A172 (cell line): ENCODE results near the gene LGR6. TPM values are rescaled to one million over a fixed set of nuclear protein-coding genes. Genes with fewer than 3 reads are reported as not detected.
"Not testable (repeated sequence)": the region's sequence is repeated elsewhere in the genome, so short reads cannot be mapped to it uniquely, and the experiment has no call there.

ENCODE experiments used
- DNase-seq: peaks from one replicate; pipeline ENCODE4 v3.0.0-alpha.2; 2015; ENCODE audit warnings: low spot score
- total RNA-seq: library from RNA; depleted of rRNA; stranded (reverse); fragments of >200 nt; shearing (Covaris generic); gene quantifications from 2 replicates; pipeline ENCODE4 v1.2.3, GENCODE V29; 2014; rRNA removed

LGR6 gene
- total RNA-seq, 1 experiment from 2014 or later = not detected

- DNase-seq = no peak
Measured at GRCh38 chr1:202329891-202330290, 136.3 kb downstream of the LGR6 start.

- no peak for DNase-seq
Measured at GRCh38 chr1:202333861-202334260, 140.3 kb downstream of the LGR6 start.

- peak; percentile 49 for DNase-seq
Measured at GRCh38 chr1:202343652-202344349, 150.2 kb downstream of the LGR6 start.

GRCh38 chr1:202348005-202348508 lies 154.5 kb downstream of the LGR6 start:
- no peak for DNase-seq

- peak; percentile 99 for DNase-seq
Measured at GRCh38 chr1:202348509-202349205, 155.1 kb downstream of the LGR6 start, which contains the start of gene PPP1R12B. Gene PPP1R12B, plus strand, starts transcription at chr1:202348699. Its CDS starts 153 bp downstream, at chr1:202348852.

GRCh38 chr1:202349206-202349928 lies 155.8 kb downstream of the LGR6 start:
- peak; percentile 31 for DNase-seq

GRCh38 chr1:202351725-202352124 lies 158.1 kb downstream of the LGR6 start:
- no peak for DNase-seq

GRCh38 chr1:202352583-202353197 lies 159.1 kb downstream of the LGR6 start:
- DNase-seq = not testable (repeated sequence)

GRCh38 chr1:202355944-202356553 lies 162.4 kb downstream of the LGR6 start:
- no peak for DNase-seq

- no peak for DNase-seq
Measured at GRCh38 chr1:202357506-202357905, 163.9 kb downstream of the LGR6 start.

GRCh38 chr1:202361224-202361623 lies 167.6 kb downstream of the LGR6 start:
- DNase-seq = no peak

- no peak for DNase-seq
Measured at GRCh38 chr1:202361701-202362100, 168.1 kb downstream of the LGR6 start.

GRCh38 chr1:202362212-202362611 lies 168.6 kb downstream of the LGR6 start:
- no peak for DNase-seq

GRCh38 chr1:202365092-202365815 lies 171.7 kb downstream of the LGR6 start:
- no peak for DNase-seq

- DNase-seq = no peak
Measured at GRCh38 chr1:202367271-202367670, 173.7 kb downstream of the LGR6 start.

Other genes starting within 250 kb of the LGR6 start
- not detected in 2 replicates for gene LMOD1, start 247.3 kb upstream of the LGR6 start, total RNA-seq
- gene TIMM17A, start 238.3 kb upstream of the LGR6 start, total RNA-seq = 221 and 246 TPM in 2 replicates
- 112 and 125 TPM in 2 replicates for gene RNPEP, start 211.2 kb upstream of the LGR6 start, total RNA-seq
- 8.9 and 39.4 TPM in 2 replicates for gene ELF3, start 183.2 kb upstream of the LGR6 start, total RNA-seq
- gene GPR37L1, start 70.9 kb upstream of the LGR6 start, total RNA-seq = 0.03 and 0.60 TPM in 2 replicates
- 42.6 and 57.9 TPM in 2 replicates for gene ARL8A, start 49.1 kb upstream of the LGR6 start, total RNA-seq
- not detected in 2 replicates for gene PTPN7, start 33.2 kb upstream of the LGR6 start, total RNA-seq
- gene UBE2T, start 148.1 kb downstream of the LGR6 start, total RNA-seq = 202 and 205 TPM in 2 replicates
- gene PPP1R12B, start 154.9 kb downstream of the LGR6 start, total RNA-seq = 5.6 and 15.6 TPM in 2 replicates